Measurements from ENCODE around the gene PPP1R7.
"Not testable (repeated sequence)": the region's sequence is repeated elsewhere in the genome, so short reads cannot be mapped to it uniquely, and the experiment has no call there.

PPP1R7 gene

GRCh38 chr2:241149925-241150659 lies at the start of gene PPP1R7:
Gene PPP1R7, plus strand, starts transcription at chr2:241150467. Its CDS starts 29 bp downstream, at chr2:241150496.
- DNase-seq (ENCODE audit: low read depth in 3 of 3) = peak; percentile 80 to 92 (median 90)

GRCh38 chr2:241102239-241102803 lies 47.9 kb upstream of the PPP1R7 start, which contains the start of gene MTERF4:
Gene MTERF4, minus strand, starts transcription at chr2:241102287. Its CDS starts 14 bp downstream, at chr2:241102273.
- DNase-seq (ENCODE audit: low read depth in 3 of 3) = peak; percentile 70 to 85 (median 78)

GRCh38 chr2:241103176-241103595 lies 47.1 kb upstream of the PPP1R7 start:
- DNase-seq (ENCODE audit: low read depth in 3 of 3) = no peak

- not testable (repeated sequence) for DNase-seq (ENCODE audit: low read depth in 3 of 3)
Measured at GRCh38 chr2:241104611-241105010, 45.7 kb upstream of the PPP1R7 start.

GRCh38 chr2:241105641-241106040 lies 44.6 kb upstream of the PPP1R7 start:
- DNase-seq (ENCODE audit: low read depth in 3 of 3) = no peak

- no peak for DNase-seq (ENCODE audit: low read depth in 3 of 3)
Measured at GRCh38 chr2:241107031-241107783, 43.1 kb upstream of the PPP1R7 start.

- no peak for DNase-seq (ENCODE audit: low read depth in 3 of 3)
Measured at GRCh38 chr2:241108271-241109209, 41.7 kb upstream of the PPP1R7 start.

GRCh38 chr2:241109210-241110088 lies 40.8 kb upstream of the PPP1R7 start:
- no peak for DNase-seq (ENCODE audit: low read depth in 3 of 3)

- DNase-seq (ENCODE audit: low read depth in 3 of 3) = no peak
Measured at GRCh38 chr2:241110089-241110606, 40.1 kb upstream of the PPP1R7 start.

- no peak for DNase-seq (ENCODE audit: low read depth in 3 of 3)
Measured at GRCh38 chr2:241110607-241111439, 39.4 kb upstream of the PPP1R7 start.

GRCh38 chr2:241111440-241111805 lies 38.8 kb upstream of the PPP1R7 start:
- DNase-seq (ENCODE audit: low read depth in 3 of 3) = no peak

GRCh38 chr2:241112046-241112445 lies 38.2 kb upstream of the PPP1R7 start:
- DNase-seq (ENCODE audit: low read depth in 3 of 3) = no peak

GRCh38 chr2:241112592-241112991 lies 37.7 kb upstream of the PPP1R7 start:
- no peak for DNase-seq (ENCODE audit: low read depth in 3 of 3)

GRCh38 chr2:241114836-241115235 lies 35.4 kb upstream of the PPP1R7 start:
- no peak for DNase-seq (ENCODE audit: low read depth in 3 of 3)

- no peak for DNase-seq (ENCODE audit: low read depth in 3 of 3)
Measured at GRCh38 chr2:241115361-241115760, 34.9 kb upstream of the PPP1R7 start.

- DNase-seq (ENCODE audit: low read depth in 3 of 3) = no peak
Measured at GRCh38 chr2:241116606-241117560, 33.4 kb upstream of the PPP1R7 start.

- DNase-seq (ENCODE audit: low read depth in 3 of 3) = no peak
Measured at GRCh38 chr2:241118737-241119505, 31.3 kb upstream of the PPP1R7 start.
